HG03571 (cell line): ENCODE results near the gene LRWD1.
A peak's percentile ranks its signal among the peaks of the same experiment; 100 is the strongest.

Experiments used
- ATAC-seq: cut with Tn5 transposase; IDR thresholded peaks from one replicate; pipeline ENCODE4 v1.9.1; 2021; ENCODE audit not compliant: unreplicated experiment

LRWD1 gene

GRCh38 chr7:102464577-102465280 is at the start of gene LRWD1, which contains the start of gene ALKBH4:
Gene LRWD1 (plus strand): TSS chr7:102464984. CDS start chr7:102465081, 97 bp downstream.
Gene ALKBH4 (minus strand): TSS chr7:102464863. CDS start chr7:102464836, 27 bp downstream.
- ATAC-seq = peak; percentile 71

GRCh38 chr7:102415685-102416225 is 49.0 kb upstream of the LRWD1 start:
- ATAC-seq = no peak

- ATAC-seq = no peak
Observed at GRCh38 chr7:102416406-102416805, 48.4 kb upstream of the LRWD1 start.

GRCh38 chr7:102417105-102417504 is 47.7 kb upstream of the LRWD1 start:
- ATAC-seq = no peak

- ATAC-seq = no peak
Observed at GRCh38 chr7:102418592-102418991, 46.2 kb upstream of the LRWD1 start.

- ATAC-seq = no peak
Observed at GRCh38 chr7:102421706-102422240, 43.0 kb upstream of the LRWD1 start.

GRCh38 chr7:102424129-102424551 is 40.6 kb upstream of the LRWD1 start:
- no peak for ATAC-seq

- ATAC-seq = no peak
Observed at GRCh38 chr7:102424787-102425218, 40.0 kb upstream of the LRWD1 start.

GRCh38 chr7:102425639-102426267 is 39.0 kb upstream of the LRWD1 start:
- ATAC-seq = peak; percentile 58

- peak; percentile 46 for ATAC-seq
Observed at GRCh38 chr7:102426268-102427018, 38.3 kb upstream of the LRWD1 start.

GRCh38 chr7:102427019-102427405 is 37.8 kb upstream of the LRWD1 start:
- no peak for ATAC-seq

GRCh38 chr7:102429141-102429899 is 35.5 kb upstream of the LRWD1 start:
- ATAC-seq = no peak

GRCh38 chr7:102431617-102432298 is 33.0 kb upstream of the LRWD1 start:
- ATAC-seq = no peak

GRCh38 chr7:102432442-102433218 is 32.2 kb upstream of the LRWD1 start:
- ATAC-seq = peak; percentile 33

- peak; percentile 48 for ATAC-seq
Observed at GRCh38 chr7:102433219-102434038, 31.4 kb upstream of the LRWD1 start, which contains the start of gene ORAI2. Gene ORAI2 (plus strand): TSS chr7:102433575. CDS start chr7:102438957, 5,382 bp downstream.

- no peak for ATAC-seq
Observed at GRCh38 chr7:102434039-102434486, 30.7 kb upstream of the LRWD1 start.

GRCh38 chr7:102436118-102436517 is 28.7 kb upstream of the LRWD1 start:
- no peak for ATAC-seq
